OCI-LY3 (cell line): Measurements from ENCODE around the gene ACADVL.

Source experiments
- H2AFZ ChIP-seq: fragments of 200-600, 300-600 bp; shearing (Covaris generic); 2 replicates; pipeline ENCODE4 v1.6.0; 2014; ENCODE audit warnings: antibody characterized with exemption, low read depth, low read length
- H3K27ac ChIP-seq: fragments of 200-600, 300-600 bp; sonication (generic); 2 replicates; pipeline ENCODE4 v1.5.1; 2014; ENCODE audit warnings: mild to moderate bottlenecking, low read length, moderate library complexity, mixed read lengths
- H3K27me3 ChIP-seq: fragments of 200-600, 300-600 bp; sonication (generic); 2 replicates; pipeline ENCODE4 v1.6.1; 2014; ENCODE audit warnings: low read depth, low read length, mixed read lengths
- H3K36me3 ChIP-seq: fragments of 200-600, 300-600 bp; sonication (generic); replicated peaks from 2 replicates; pipeline ENCODE3; 2014; ENCODE audit warnings: low read depth, low read length, mixed read lengths
- H3K4me1 ChIP-seq: fragments of 300-600, 200-600 bp; sonication (generic); 2 replicates; pipeline ENCODE4 v1.6.1; 2014; ENCODE audit warnings: low read length, mixed read lengths
- H3K4me2 ChIP-seq: fragments of 200-600, 300-600 bp; sonication (generic); 2 replicates; pipeline ENCODE4 v1.6.1; 2014; ENCODE audit warnings: low read length, mixed read lengths
- H3K4me3 ChIP-seq: fragments of 300-600, 200-600 bp; sonication (generic); 2 replicates; pipeline ENCODE4 v1.5.1; 2014; ENCODE audit warnings: antibody characterized with exemption, mild to moderate bottlenecking, low read length, moderate library complexity
- H3K79me2 ChIP-seq: fragments of 300-600, 200-600 bp; shearing (Covaris generic); 2 replicates; pipeline ENCODE4 v1.6.1; 2014; ENCODE audit warnings: mild to moderate bottlenecking, low read length, mixed read lengths
- H3K9ac ChIP-seq: fragments of 300-600, 200-600 bp; shearing (Covaris generic); 2 replicates; pipeline ENCODE4 v1.6.0; 2014; ENCODE audit warnings: mild to moderate bottlenecking, low read length, moderate library complexity
- H3K9me3 ChIP-seq: fragments of 200-600, 300-600 bp; shearing (Covaris generic); 2 replicates; pipeline ENCODE4 v1.6.1; 2014; ENCODE audit warnings: low read length, mixed read lengths; ENCODE audit not compliant: insufficient read depth
- H4K20me1 ChIP-seq: fragments of 200-600, 300-600 bp; sonication (generic); 2 replicates; pipeline ENCODE4 v1.6.1; 2016; ENCODE audit warnings: low read length, mixed read lengths; ENCODE audit not compliant: insufficient read depth
- CTCF ChIP-seq: fragments of 200-600, 300-600 bp; sonication (generic); IDR thresholded peaks from 2 replicates; pipeline ENCODE4 v1.5.1; 2014; ENCODE audit warnings: antibody characterized with exemption, low read length, low read depth
- EZH2phosphoT487 ChIP-seq: fragments of 200-600 bp; shearing (Covaris generic); IDR thresholded peaks from 2 replicates; pipeline ENCODE4 v1.6.1; 2018; ENCODE audit warnings: antibody characterized with exemption, mixed run types, low read depth

The ACADVL gene

GRCh38 chr17:7261379-7262191, 41.8 kb downstream of the ACADVL start:
- Histone ChIP-seq H3K36me3 (no peaks in the 10 kb centered on the region), H3K9ac (no peak overlapping the region), H3K9me3 (no peaks in the 10 kb centered on the region), H3K4me1 (0 out of 2 replicates have a peak, but pooled peaks cover 2% of the 10 kb centered on the region), H3K79me2 (no peaks in the 10 kb centered on the region), H3K4me2 (no peak overlapping the region), H3K4me3 (no peak overlapping the region), H3K27me3 (no peaks in the 10 kb centered on the region), H2AFZ (no peak overlapping the region), H4K20me1 (no peaks in the 10 kb centered on the region), H3K27ac (no peak overlapping the region)
- TF ChIP-seq EZH2phosphoT487: no peak
- TF ChIP-seq CTCF: no peak

- H3K4me2 ChIP-seq: peak within 1 kb of the TSS; percentile 48
- H3K4me1 ChIP-seq: 0 out of 2 replicates have a peak, but pooled peaks cover 2% of the 10 kb centered on the region
- no peak within 1 kb of the TSS for H3K9ac ChIP-seq
Observed at GRCh38 chr17:7262192-7262934, 42.6 kb downstream of the ACADVL start, which contains the start of gene CLDN7. Gene CLDN7 (minus strand): TSS chr17:7262478. CDS start chr17:7262043, 435 bp downstream.

GRCh38 chr17:7262935-7263800, 43.4 kb downstream of the ACADVL start:
- peak overlapping the region; percentile 40; the same call in 1 of the 2 replicates for H2AFZ ChIP-seq
- H4K20me1 ChIP-seq: no peaks in the 10 kb centered on the region
- no peak overlapping the region for H3K9ac ChIP-seq
- no peaks in the 10 kb centered on the region for H3K9me3 ChIP-seq
- no peaks in the 10 kb centered on the region for H3K27me3 ChIP-seq
- no peaks in the 10 kb centered on the region for H3K79me2 ChIP-seq
- TF ChIP-seq EZH2phosphoT487 (no peak), CTCF (no peak)
- H3K4me2 ChIP-seq: peak overlapping the region; percentile 48
- H3K27ac ChIP-seq: no peak overlapping the region
- 0 out of 2 replicates have a peak overlapping the region, but pooled peaks have one; percentile 26 for H3K4me3 ChIP-seq
- H3K4me1 ChIP-seq: 0 out of 2 replicates have a peak, but pooled peaks cover 2% of the 10 kb centered on the region
- H3K36me3 ChIP-seq: no peaks in the 10 kb centered on the region

More at GRCh38 chr17:7262192-7262934, 42.6 kb downstream of the ACADVL start, which contains the start of gene CLDN7:
- Histone ChIP-seq H2AFZ (peak within 1 kb of the TSS; percentile 40; the same call in 1 of the 2 replicates), H3K4me3 (0 out of 2 replicates have a peak within 1 kb of the TSS, but pooled peaks have one; percentile 26), H4K20me1 (no peaks in the 10 kb centered on the region), H3K9me3 (no peaks in the 10 kb centered on the region), H3K27ac (no peak within 1 kb of the TSS), H3K27me3 (no peaks in the 10 kb centered on the region), H3K79me2 (no peaks in the 10 kb centered on the region), H3K36me3 (no peaks in the 10 kb centered on the region)
- no peak for TF ChIP-seq EZH2phosphoT487
- no peak for TF ChIP-seq CTCF
